Stimulated activated CD4-positive, alpha-beta T cell treated with anti-CD3 and anti-CD28 coated beads, Interleukin-2, amount 100 ng/mL, for 4 hours (primary cell): Measurements from ENCODE around the gene PCSK6.
"Not testable (repeated sequence)": the region's sequence is repeated elsewhere in the genome, so short reads cannot be mapped to it uniquely, and the experiment has no call there.

Experiments
- DNase-seq: peaks from one replicate; pipeline ENCODE4 v3.0.0-alpha.2; 2020; ENCODE audit warnings: low read depth

The PCSK6 gene

DNA sequence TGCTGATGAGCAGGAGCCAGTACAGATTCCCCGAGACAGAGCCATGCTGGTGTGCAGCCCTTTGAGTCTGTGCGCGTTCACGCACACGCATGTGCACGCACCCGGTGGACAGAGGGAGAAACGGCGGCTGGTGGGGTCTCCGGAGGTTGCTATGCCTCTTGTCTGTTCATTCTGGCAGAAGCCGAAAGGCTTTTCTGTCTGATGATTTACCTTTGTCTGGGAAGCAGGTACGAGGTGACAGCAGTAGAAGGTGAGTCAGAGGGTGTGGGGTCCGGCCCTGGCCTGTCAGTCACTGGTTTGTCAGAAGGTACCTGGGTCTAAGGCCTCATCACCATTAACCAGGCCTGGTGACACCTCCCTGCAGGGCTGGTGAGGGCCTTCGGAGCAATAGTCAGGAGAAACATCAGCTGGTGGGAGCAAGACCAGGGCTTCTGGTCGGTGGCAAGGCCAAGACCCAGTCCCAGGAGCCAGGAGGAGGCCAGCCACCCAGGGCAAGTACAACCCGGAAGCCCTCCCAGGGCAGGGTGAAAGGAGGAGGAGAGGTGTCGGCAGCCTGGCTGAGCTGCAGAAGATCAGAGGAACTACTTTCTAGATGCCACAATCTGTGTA is 7.5 kb downstream of the PCSK6 start:
- no peak for DNase-seq

DNA sequence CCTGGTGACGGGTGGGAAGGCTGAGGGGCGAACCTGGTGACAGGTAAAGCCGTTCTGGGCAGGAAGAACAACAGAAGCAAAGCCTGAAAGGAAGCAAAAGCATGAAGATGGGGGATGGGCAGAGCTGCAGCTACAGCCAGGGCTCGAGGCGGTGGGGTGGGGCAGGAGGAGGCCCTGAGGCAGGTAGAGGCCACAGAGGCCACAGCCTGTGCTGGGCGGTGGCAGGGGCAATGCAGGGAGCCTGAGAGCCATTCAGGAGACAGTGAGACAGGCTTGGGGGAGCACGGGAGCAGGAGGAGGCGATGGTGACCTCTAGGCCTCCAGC is 8.2 kb downstream of the PCSK6 start:
- DNase-seq, result no peak

DNA sequence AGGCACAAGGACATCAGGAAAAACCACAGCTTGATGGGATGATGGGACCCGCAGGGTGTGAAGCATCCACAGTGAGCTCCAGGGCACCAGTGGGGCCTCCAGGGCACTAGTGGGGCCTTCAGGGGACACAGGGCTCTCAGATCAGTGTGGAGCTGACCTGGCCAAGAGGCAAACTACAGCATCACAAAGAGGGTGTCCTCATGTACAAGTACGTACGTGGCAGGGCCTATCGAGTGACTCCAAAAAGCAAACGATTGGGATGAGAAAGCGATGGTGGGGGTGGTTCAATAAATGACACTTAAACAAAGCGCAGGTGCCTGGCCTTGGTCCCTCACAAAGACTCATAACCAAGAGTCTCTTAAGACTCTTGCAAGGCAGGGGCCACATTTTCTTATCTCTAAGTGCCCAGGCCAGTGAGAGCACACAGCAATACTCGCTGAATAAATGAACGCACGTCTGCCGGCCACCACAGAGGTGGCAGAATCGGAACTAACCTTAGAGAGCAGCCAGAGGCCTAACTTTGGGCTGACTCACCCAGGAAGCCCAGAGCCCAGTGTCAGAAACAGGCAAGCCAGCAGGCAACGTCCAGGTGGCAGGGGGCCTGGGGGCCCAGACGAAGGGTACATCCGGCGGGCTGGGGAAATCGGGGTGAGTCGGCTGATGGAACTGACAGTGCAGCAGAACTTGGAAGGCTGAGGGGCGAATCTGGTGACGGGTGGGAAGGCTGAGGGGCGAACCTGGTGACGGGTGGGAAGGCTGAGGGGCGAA is 8.7 kb downstream of the PCSK6 start:
- DNase-seq, result no peak

DNA sequence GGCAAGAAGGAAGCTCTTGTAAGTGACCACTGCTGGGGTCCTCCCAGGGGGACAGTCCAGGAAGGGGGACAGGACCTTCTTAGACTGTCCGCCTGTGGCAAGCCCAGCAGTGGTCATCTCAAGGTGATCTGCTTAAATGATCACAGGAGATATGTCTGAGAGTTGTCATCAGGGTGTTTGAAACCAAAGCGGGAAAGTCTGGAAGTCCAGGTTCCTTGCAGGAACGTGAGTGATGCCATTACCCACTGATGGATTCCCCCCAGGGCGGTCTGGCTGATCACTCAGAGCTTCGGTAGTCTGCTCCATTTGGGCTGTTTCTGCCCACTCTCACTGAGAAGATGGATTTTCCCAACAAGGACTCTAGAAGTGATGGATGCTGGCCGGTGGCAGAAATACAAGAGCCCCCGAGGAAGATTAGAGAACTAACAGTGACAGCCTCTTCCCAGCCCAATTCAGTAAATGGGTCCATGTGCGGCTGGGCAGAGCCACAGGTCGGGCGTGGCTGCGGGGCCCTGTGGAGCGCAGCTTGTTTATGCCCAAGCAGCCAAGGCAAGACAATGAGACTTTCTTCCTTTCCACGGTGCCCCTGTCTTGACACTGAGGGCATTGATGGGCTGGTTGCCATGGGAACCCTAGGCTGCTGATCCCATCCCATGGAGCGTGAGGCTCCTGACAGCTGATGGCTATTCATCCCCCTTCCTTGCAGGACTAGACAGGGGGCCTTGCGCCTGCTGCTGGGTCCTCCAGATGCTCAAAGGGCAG is 9.5 kb downstream of the PCSK6 start:
- DNase-seq, result no peak

DNA sequence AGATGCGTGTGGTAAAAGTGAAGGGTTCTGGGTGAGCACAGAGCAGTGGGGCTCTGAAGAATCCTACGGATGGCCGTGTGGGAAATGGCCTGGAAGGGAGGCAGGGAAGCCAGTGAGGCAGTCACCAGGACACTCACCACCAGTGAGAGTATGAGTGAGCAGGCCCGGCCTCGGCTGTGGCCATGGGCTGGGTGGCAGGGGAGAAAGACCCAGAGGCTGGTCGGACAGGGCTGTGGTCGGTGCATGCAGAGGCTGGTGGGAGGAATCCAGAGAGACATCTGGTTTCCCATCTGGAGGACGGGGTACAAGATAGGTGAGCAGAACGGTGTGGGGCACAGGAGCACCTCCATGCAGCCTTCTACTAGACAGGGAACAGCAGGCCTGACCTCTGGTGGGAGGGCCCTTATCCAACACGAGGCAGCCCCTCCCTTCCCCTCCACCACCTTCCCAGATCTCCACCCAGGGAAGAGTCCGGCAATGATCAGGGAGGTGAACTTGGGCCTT is 10.1 kb downstream of the PCSK6 start:
- no peak for DNase-seq

DNA sequence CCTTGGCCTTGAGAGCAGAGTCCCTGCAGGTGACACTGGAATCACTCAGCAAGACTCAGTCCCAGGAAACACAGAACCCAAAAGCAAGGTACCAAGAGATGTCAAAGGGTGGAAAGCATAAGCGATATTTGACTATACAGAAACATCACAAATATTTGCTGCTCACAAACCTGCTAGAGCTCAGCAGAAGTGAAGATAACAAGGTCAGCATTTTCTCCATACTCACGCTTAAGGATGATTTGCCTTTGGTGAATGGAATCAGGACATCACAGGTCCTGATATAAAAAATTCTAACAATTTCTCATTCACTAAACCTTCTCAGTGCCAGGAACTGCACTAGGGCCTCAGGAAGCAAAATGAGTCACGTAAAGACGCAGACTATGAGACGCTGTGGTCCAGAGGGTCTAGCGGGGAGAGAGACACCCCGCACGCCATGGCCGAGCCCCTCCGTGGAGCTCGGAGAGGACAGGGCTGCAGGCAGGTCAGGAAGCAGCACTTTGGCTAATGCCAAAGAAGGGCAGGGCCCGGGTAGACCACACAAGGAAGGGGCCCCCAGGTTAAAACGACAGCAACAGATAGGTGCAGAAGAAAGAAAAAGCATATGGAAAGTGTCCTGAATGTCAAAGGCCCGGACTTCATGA is 10.7 kb downstream of the PCSK6 start:
- no peak for DNase-seq

DNA sequence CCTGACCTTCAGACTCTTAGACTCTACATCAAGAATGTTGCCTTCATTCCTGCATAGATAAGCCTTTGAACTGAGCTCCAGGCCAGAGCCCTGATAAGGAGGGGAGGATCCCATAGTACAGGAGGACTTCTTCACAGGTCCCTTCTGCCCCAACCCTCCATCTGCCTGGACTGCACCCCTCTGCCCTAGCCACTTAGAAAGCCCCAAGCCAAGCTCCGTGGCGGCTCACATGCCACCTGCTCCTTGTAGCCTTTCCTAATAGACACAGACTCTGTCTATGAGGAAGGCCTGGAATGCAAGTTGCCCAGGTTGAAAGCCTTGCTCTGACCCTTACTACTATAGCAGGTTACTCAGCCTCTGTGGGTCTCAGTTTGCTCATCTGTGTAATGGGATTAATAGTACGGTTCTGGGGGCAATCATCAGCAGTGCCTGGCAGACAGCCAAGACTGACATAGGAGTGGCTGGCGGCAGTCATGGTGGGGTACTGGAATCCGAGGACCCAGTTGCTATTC is 11.6 kb downstream of the PCSK6 start:
- DNase-seq, result no peak

DNA sequence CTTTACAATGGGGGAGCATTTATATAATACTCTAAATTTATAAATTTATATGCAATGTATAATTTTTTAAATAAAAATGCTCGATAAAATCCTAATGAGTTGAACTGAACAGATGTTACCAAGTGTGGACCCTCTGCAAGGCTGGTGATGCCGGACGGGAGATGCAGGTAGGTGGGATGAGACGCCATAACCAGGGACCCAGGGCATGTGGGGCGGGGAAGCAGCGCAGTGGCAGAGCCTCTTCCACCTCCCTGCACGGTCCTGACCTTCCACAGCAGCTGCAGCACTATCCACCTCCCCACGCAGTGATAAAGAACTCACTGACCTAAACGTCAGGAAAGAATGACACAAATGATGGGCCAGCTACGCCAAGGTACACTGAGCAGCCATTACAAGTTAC is 12.8 kb downstream of the PCSK6 start:
- no peak for DNase-seq

DNA sequence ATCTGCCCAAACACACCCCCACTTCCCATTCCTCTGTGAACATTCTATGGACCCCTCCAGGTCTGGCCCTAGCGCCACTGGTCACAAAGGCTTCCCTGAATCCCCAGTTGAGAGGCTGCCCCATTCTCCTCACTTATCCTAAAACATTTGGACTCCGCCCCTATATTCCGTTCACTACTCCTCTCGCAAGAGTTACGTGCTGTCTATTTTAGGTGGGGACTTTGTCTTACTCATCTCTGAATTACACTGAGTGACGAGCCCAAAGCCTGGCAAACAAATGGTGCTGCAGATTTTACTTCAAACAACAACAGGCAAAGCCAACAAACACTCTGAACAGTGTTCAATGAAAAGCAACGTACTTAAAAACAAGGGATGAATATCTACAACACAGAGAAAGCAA is 14.5 kb downstream of the PCSK6 start:
- DNase-seq, result no peak

DNA sequence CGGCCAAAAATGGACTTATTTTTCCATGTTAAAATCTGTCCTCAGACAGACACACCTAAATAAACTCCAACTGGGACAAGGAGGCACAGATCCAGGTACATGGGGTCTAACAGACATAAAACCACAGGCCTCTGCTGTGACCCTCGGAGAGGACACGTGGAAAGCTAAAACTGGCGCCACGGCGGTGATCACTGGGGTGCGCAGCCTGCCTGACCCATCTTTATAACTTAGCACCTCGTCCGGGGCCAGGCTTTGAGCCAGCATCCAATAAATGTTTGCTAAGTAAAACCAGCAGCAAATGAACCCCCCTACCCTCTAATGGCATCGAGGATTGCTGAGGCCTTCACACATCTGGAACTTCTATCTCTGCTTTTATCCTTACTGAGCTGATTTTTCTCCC is 15.3 kb downstream of the PCSK6 start:
- no peak for DNase-seq

DNA sequence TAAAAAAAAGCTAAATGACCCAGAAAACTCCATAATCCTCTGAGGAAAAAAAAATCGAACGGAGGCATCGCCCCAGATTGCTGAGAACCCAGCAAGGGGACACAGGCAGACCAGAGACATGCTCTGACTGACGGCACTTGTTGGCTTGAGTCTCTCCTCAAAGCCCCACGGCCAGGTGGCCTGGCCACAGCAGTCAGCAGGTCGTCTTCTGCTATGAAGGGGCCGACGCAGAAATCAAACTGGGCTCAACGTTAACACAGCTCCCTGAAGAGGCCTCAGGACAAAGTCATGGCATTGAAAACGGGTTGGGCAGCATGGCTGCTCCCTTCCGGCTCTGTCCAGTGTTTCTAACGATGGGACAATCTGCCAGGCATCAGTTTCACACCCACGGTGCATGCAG is 17.5 kb downstream of the PCSK6 start:
- no peak for DNase-seq

DNA sequence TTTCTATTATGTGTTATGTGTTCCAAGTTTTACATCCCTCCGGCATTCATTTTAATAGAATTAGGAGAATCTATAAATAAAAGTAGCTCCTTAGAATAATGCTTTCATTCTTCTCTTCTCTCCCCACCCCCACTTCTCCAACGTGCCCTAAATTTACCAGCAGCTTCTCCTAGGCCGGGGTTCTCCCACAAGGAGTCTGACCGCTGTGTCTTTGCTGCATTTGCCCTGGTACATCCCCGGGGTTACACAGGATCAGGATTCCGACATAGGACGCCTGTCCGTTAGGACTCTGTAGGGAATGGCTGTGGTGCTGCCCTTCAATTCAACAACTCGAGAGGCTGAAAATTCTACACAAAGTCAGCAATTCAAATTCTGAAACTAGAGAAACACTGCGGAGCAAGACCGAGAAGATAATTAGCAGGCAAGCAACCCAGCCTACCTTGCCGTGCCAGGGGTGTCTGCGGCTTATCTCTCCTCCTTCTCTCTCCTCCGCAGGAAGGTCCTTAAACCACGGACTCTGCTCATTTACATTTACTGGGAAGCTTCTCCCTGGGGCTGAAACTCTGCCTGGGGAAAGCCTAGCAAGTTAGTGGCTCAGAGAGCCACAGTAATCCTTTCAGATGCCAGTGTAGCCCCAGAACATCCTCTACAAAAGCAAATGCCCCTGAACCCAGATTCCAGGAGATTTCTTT is 18.8 kb downstream of the PCSK6 start:
- DNase-seq, result no peak

DNA sequence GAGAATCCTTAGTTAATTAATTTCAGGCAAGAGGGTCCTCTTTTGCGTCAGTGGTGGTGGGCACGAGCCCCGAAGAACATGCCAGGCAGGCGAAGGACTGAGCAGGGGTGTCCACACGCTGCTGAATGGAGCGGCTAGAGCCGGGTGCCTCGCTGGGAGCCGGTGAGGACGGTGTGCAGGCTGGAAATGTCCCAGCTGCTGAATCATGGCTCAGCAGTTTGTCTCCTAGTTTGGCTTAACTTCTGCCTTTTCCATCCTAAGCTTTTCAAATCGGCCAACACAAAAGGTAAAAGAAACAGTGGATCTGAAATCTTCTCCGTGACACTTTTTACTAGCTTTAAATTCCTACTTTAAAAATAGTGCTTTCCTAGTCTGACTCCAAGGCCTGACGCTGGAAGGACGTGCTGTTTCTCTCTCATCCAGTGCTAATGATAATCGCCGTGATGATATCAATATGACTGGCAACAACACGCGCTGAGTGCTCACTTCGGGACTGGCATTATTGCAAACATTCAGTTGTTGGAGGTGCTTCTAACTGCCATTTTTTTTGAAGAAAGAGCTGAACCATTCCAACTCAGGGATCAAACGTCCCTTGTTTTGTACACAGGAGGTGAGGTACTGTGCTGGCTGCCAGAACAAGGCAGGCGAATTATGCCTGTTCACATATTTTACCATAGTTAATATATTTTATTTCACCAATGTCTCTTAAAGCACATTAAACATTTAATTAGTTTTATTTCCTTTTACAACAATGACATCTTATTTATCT is 19.8 kb downstream of the PCSK6 start:
- DNase-seq, result no peak

DNA sequence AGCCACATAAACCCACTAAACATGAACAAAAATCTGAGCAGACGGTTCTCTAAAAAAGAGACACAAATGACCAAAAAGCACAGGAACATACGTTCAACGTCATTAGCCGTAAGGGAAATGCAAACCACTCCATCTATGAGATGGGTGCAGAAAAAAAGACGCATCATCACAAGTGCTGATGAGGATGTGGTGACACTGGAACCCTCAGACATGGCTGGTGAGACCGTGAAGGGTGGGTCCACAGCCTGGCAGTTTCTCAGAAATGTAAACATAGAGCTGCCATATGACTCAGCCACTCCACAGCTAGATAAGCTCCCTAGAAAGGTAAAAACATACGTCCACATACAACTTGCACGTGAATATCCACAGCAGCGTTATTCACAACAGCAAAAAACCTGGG is 23.3 kb downstream of the PCSK6 start:
- no peak for DNase-seq

DNA sequence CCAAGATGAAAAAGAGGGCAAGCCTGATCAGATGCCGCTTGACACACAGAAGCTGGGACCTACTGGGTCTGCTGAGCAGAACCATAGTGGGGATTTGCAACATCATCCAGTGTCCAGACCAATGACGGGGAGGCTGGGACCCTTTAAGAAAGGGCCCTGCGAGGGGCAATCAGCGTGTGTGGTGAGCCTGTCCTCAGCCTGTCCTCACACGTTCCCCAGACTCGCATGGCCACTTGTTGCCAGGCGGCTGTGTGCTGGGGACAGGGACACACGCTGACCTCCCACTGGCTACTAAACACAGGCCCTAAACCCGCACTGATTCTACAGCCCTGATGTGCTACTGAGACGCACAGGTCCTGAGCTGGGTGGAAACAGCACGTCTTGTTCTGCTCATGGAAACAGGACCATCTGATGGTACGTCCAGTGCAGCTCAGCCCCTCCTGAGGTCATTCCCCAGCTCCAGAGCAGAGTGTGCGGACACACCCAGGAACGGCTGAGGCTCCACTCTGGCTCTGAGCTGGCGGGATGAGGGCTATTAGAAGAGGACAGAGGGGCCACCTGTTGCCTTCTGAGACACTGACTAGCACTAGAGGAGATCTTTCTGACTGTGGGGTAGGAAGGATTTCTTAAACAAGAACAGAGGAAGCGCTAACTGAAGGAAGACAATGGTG is 24.4 kb downstream of the PCSK6 start:
- no peak for DNase-seq

DNA sequence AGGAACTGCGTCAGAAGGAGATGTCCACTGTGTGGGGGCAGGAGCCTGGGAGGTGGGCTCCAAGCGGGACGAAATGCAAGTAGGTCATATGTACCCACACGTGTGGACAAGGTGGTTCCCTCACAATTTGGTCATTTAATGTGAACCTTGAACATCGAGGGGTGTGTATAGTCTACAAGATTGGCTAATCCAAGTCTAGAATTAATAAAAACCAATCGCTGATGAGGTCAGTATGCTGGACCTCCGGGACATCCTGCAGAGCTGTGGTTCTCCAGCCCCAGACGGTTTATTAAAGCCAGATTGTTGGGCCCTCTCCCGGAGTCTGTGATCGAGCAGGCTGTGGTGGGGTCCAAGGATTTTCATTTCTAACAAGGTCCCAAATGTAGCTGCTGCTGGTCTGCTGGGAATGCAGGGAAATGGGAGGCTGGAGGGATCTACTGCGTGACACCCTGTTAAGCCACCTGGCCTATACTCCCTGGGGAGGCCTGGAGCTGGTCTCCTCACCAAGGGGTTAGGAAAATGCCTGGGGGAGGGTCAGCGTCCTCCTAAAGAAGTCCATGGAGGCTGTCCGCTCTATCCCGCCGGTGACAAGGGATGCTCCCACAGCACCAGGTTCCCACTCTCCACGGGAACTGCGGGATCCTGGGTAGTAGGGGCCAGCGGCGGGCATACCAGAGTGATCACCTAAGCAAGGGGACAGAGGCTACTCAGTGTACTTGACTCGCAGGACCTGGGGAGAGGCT is 25.1 kb downstream of the PCSK6 start:
- DNase-seq, result no peak

DNA sequence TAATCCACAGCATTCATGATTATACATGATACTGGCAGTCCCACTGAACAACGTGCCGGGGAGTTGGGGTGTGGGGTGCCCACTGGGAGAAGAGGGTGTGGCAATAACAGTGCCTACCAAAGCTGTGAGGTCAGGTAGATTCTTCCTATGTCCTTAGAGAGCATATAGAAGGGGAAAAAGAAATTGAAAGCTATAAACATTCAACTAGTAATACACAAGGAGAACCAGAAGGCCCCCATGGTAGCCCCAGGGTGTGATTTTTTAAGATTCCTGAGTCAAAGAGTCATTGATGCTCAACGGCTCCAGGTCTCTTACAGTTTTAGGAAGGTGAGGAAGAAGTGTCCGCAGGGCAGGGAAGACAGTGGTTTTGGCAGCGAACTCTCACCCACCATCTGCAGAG is 25.8 kb downstream of the PCSK6 start:
- not testable (repeated sequence) for DNase-seq

DNA sequence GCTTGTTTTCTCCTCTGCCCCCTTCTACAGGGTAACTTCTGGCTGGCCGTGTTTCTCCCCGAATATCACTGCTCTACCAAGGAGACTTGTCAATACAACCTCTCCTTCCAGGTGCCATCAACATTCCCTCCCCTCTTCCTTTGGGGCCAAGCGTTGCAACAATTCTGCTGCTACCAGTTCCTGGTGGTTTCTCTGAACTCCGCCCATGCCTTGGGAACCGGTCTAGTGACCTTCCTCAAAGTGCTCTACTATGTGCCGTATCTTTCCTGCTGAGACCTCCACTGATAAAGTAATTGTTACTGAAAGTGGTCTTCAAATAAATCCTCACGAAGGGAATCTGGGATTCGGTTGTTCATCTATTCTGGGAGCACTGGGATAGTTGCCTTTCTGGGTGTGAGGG is 26.2 kb downstream of the PCSK6 start:
- DNase-seq, result no peak

DNA sequence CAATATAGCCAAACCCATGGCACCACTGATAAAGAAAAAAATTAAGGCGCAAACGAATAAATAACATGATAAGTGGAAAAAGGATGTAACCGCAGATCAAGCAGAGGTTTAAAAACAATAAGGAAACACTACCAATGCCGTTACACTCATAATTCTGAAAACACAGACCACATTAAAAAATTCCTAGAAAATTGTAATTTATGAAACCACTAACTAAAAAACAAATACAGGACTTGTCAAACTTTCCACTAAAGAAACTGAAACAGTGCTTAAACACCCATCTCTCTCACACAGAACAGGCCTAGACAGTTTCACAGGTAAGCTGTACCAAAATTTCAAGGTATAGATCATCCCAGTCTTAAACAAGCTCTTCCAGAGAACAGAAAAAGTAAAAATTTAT is 28.4 kb downstream of the PCSK6 start:
- no peak for DNase-seq
